K562 (cell line): ENCODE measurements around the gene TMEM61. TPM values are rescaled to one million over a fixed set of nuclear protein-coding genes. Genes with fewer than 3 reads are reported as not detected.

Experiments
- ATAC-seq: fragments of 200-7000 bp; cut with Tn5 transposase; 3 replicates; pipeline ENCODE4 v1.9.1; 2020; ENCODE audit warnings: moderate library complexity
- BruUV-seq: library from RNA; stranded (reverse); fragments of 400-500 nt; replicated peaks from 2 replicates; lab custom pipeline; 2021; lab: Mats Ljungman, UMichigan
- CTCF ChIA-PET: fragments of 300-600 bp; formaldehyde crosslinking; extraction: SDS; loops from one replicate; lab custom pipeline; 2021; ENCODE audit warnings: low intra/inter-chr PET ratio; lab: Yijun Ruan, JAX
- POLR2A ChIA-PET: fragments of 300-600, 350-650 bp; sonication (Branson Sonifier 250); formaldehyde crosslinking; extraction: SDS; loops from one replicate; lab custom pipeline; 2021; ENCODE audit warnings: antibody characterized with exemption, inconsistent platforms; lab: Yijun Ruan, JAX
- DNase-seq, 4 experiments: peaks; one replicate each; pipeline versions ENCODE4 v3.0.0 to v3.0.0-alpha.2; 2011 to 2018; ENCODE audit warnings: low spot score in 3 of 4, mixed read lengths in 3 of 4; ENCODE audit errors: extremely low read depth in 1 of 4
- FAIRE-seq: peaks from 2 replicates; lab custom pipeline; 2011; peaks lifted over from hg19 to GRCh38; lab: Jason Lieb, UNC
- H2AFZ ChIP-seq: 2 replicates; pipeline ENCODE4 v1.6.0; 2011; ENCODE audit warnings: low read depth, low read length, control low read depth, inconsistent platforms
- H3K27ac ChIP-seq: fragments of 200-600 bp; 3 replicates; pipeline ENCODE4 v1.8.0; 2011; ENCODE audit warnings: low read depth, mild to moderate bottlenecking, control low read depth, inconsistent platforms, low read length, moderate library complexity, mixed read lengths; ENCODE audit errors: extremely low read depth
- H3K27me3 ChIP-seq, 2 experiments: fragments of 300-600 bp in 1 of 2; 2 replicates in 1 of 2; 3 replicates in 1 of 2; pipeline versions ENCODE4 v1.6.0 to v1.8.0; 2011; ENCODE audit warnings: inconsistent platforms in 2 of 2, low read length in 2 of 2, mild to moderate bottlenecking in 1 of 2, mixed read lengths in 1 of 2, moderate library complexity in 1 of 2; ENCODE audit not compliant: control insufficient read depth in 2 of 2, insufficient read depth in 2 of 2
- H3K36me3 ChIP-seq: fragments of 300-600 bp; 3 replicates; pipeline ENCODE4 v1.8.0; 2011; ENCODE audit warnings: mild to moderate bottlenecking, low read length, inconsistent platforms; ENCODE audit not compliant: control insufficient read depth, insufficient read depth
- H3K4me1 ChIP-seq, 2 experiments: fragments of 200-600 bp in 1 of 2; replicated peaks in 1 of 2; 2 replicates in 1 of 2; 3 replicates in 1 of 2; pipeline versions ENCODE4 v1.5.1 to v1.8.0; 2011; ENCODE audit warnings: inconsistent platforms in 2 of 2, low read length in 2 of 2, mild to moderate bottlenecking in 1 of 2, mixed read lengths in 1 of 2, moderate library complexity in 1 of 2; ENCODE audit not compliant: control insufficient read depth in 2 of 2, insufficient read depth in 2 of 2
- H3K4me2 ChIP-seq: 2 replicates; pipeline ENCODE4 v1.6.1; 2011; ENCODE audit warnings: low read length, control low read depth, inconsistent platforms, mixed read lengths; ENCODE audit not compliant: insufficient read depth
- H3K4me3 ChIP-seq: fragments of 200-600 bp; sonication (generic), shearing (Covaris generic); 2 replicates; pipeline ENCODE4 v1.5.1; 2016; ENCODE audit warnings: control low read depth, inconsistent platforms
- H3K79me2 ChIP-seq: fragments of 200-600 bp; 3 replicates; pipeline ENCODE4 v1.8.0; 2011; ENCODE audit warnings: low read length, inconsistent platforms; ENCODE audit not compliant: control insufficient read depth, insufficient read depth
- H3K9ac ChIP-seq, 2 experiments: 2 replicates each; pipeline versions ENCODE4 v1.6.0 to v1.6.1; 2011; ENCODE audit warnings: low read depth in 2 of 2, low read length in 2 of 2, control low read depth in 1 of 2, inconsistent platforms in 1 of 2, mild to moderate bottlenecking in 1 of 2, mixed read lengths in 1 of 2; ENCODE audit not compliant: insufficient read depth in 1 of 2
- H3K9me1 ChIP-seq: one replicate; pipeline ENCODE4 v1.6.0; 2011; ENCODE audit warnings: inconsistent platforms, mild to moderate bottlenecking, low read length, moderate library complexity; ENCODE audit not compliant: control insufficient read depth, insufficient read depth
- H3K9me3 ChIP-seq: replicated peaks from 2 replicates; pipeline ENCODE4 v1.5.1; 2011; ENCODE audit warnings: low read depth, low read length, inconsistent platforms; ENCODE audit not compliant: control insufficient read depth, insufficient read depth
- H4K20me1 ChIP-seq: replicated peaks from 2 replicates; pipeline ENCODE4 v1.6.1; 2011; ENCODE audit warnings: low read length, inconsistent platforms, mixed read lengths; ENCODE audit not compliant: control insufficient read depth, insufficient read depth
- ATF7 ChIP-seq: fragments of 450-650 bp; IDR thresholded peaks from 2 replicates; pipeline ENCODE4 v1.7.1; 2014; ENCODE audit warnings: mild to moderate bottlenecking, moderate library complexity
- BDP1 ChIP-seq: IDR thresholded peaks from 3 replicates; pipeline ENCODE4 v1.6.1; 2011; ENCODE audit not compliant: insufficient read length, insufficient read depth
- CC2D1A ChIP-seq: fragments of 450-650 bp; IDR thresholded peaks from 2 replicates; pipeline ENCODE4 v1.6.1; 2017; ENCODE audit warnings: mild to moderate bottlenecking
- MTF1 ChIP-seq: fragments of 250-450 bp; sonication (Bioruptor Pico); IDR thresholded peaks from 2 replicates; pipeline ENCODE4 v1.9.0; 2021; ENCODE audit warnings: moderate library complexity, mild to moderate bottlenecking, inconsistent platforms, borderline replicate concordance
- NEUROD1 ChIP-seq: fragments of 150-350 bp; IDR thresholded peaks from 2 replicates; pipeline ENCODE4 v1.6.1; 2014; ENCODE audit warnings: borderline replicate concordance, low read length, low read depth; ENCODE audit not compliant: partially characterized antibody
- NUFIP1 ChIP-seq: fragments of 450-650 bp; IDR thresholded peaks from 2 replicates; pipeline ENCODE4 v1.6.1; 2018; ENCODE audit not compliant: partially characterized antibody
- RBM25 ChIP-seq: fragments of 200-400 bp; formaldehyde crosslinking; IDR thresholded peaks from 2 replicates; pipeline ENCODE4 v1.6.1; 2018; ENCODE audit warnings: low read length, low read depth, moderate library complexity; ENCODE audit not compliant: severe bottlenecking
- SREBF2 ChIP-seq: sonication (generic); formaldehyde crosslinking; IDR thresholded peaks from 2 replicates; pipeline ENCODE4 v1.4.0; 2020; ENCODE audit warnings: mild to moderate bottlenecking, missing genetic modification reagents
- ZNF354B ChIP-seq: fragments of 250-450 bp; sonication (Bioruptor Pico); IDR thresholded peaks from 2 replicates; pipeline ENCODE4 v1.4.0; 2020
- ZNF431 ChIP-seq: sonication (generic); formaldehyde crosslinking; IDR thresholded peaks from 2 replicates; pipeline ENCODE4 v1.8.0; 2022; ENCODE audit warnings: mild to moderate bottlenecking, missing genetic modification reagents
- ZNF79 ChIP-seq: fragments of 250-450 bp; sonication (Bioruptor Pico); IDR thresholded peaks from 2 replicates; pipeline ENCODE4 v1.4.0; 2020; ENCODE audit warnings: low read depth, mild to moderate bottlenecking, moderate library complexity
- WGBS: fragments of 100-300 bp; shearing (Covaris generic); methylation state at CpG from one replicate; pipeline ENCODE4 v1.1.6; 2016; ENCODE audit warnings: low coverage, mixed read lengths; ENCODE audit not compliant: insufficient coverage; ENCODE audit errors: missing lambda C conversion rate; 5-methylcytosine and 5-hydroxymethylcytosine counted together
- in situ Hi-C: fragments of 300-500 bp; cut with MboI; formaldehyde crosslinking; loops from 4 replicates; pipeline ENCODE4 v1.15.0; 2018; ENCODE audit warnings: inconsistent platforms, mixed read lengths
- intact Hi-C: fragments of 100-400 bp; cut with micrococcal nuclease; formaldehyde crosslinking; loops from 2 replicates; pipeline ENCODE4 v1.14.2; 2022
- polyA plus RNA-seq, 8 experiments: library from polyadenylated mRNA; depleted of rRNA in 4 of 8; stranded (reverse) in 5 of 8; unstranded in 3 of 8; fragments of >200 nt; fragmentation: Nextera tagmentation in 2 of 8; fragmentation: Illumina TruSeq in 1 of 8; extraction: Ambion mirVana in 2 of 8; extraction: Trizol in 1 of 8; gene quantifications; 2 replicates each; pipeline versions ENCODE4 v1.2.1 to v1.2.3, GENCODE V29; 2011 to 2014; ENCODE audit warnings: inconsistent platforms in 1 of 8, missing spikeins in 1 of 8
- total RNA-seq, 7 experiments: library from RNA; depleted of rRNA in 6 of 7; stranded (reverse); fragments of >200 nt in 6 of 7; fragmentation: Illumina TruSeq in 2 of 7; extraction: Trizol in 2 of 7; gene quantifications; 2 replicates each; pipeline versions ENCODE4 v1.2.1 to v1.2.3, GENCODE V29; 2011 to 2021; ENCODE audit warnings: low replicate concordance in 1 of 7
- TF ChIP-seq, protein P1 (sequence below): fragments of 200-800 bp; sonication (Bioruptor generic); IDR thresholded peaks from 2 replicates; pipeline ENCODE4 v1.6.1; 2017; ENCODE audit warnings: missing genetic modification characterization, missing compliant biosample characterization
- TF ChIP-seq, protein P2 (sequence below): fragments of 450-650 bp; IDR thresholded peaks from 2 replicates; pipeline ENCODE4 v1.7.1; 2018; ENCODE audit warnings: mild to moderate bottlenecking, low read depth; ENCODE audit not compliant: partially characterized antibody
- TF ChIP-seq, protein P3 (sequence below): sonication (generic); formaldehyde crosslinking; IDR thresholded peaks from 2 replicates; pipeline ENCODE4 v1.8.0; 2023; ENCODE audit warnings: mild to moderate bottlenecking, missing genetic modification reagents

The TMEM61 gene
- total and polyA plus RNA-seq, 9 of the 15 experiments (the other 6 are each of a cell fraction or from before 2014, with no cell fraction given) = not detected

DNA sequence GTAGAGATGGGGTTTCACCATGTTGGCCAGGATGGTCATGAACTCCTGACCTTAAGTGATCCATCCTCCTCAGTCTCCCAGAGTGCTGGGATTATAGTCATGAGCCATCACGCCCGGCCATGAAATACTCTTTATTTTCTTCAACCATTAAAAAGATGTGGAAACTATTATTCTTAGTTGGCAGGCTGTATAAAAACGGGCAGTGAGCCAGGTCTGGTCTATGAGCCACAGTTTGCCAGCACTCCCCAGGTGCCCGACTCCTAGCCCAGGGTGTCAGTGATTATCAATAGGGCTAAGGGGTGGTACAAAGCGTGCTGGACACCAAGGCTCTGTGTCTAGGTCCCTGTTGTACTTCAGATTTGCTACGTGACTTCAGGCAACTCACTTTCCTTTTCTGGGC, 3.7 kb upstream of the TMEM61 start:
- FAIRE-seq (no peak), ATAC-seq (no peak), DNase-seq (no peak)
- in situ Hi-C loops (no loop called here), intact Hi-C loops (no loop called here)
- Histone ChIP-seq H3K79me2 (no peaks in the 10 kb centered on the region), H4K20me1 (0 out of 2 replicates have a peak, but pooled peaks cover 5% of the 10 kb centered on the region), H3K27me3 (peaks cover 23 to 66% of the 10 kb centered on the region in 2 experiments), H3K27ac (no peak overlapping the region), H3K36me3 (no peaks in the 10 kb centered on the region), H3K4me2 (no peak overlapping the region), H3K9me1 (no peaks in the 10 kb centered on the region), H3K9ac (no peak overlapping the region), H3K4me3 (no peak overlapping the region), H2AFZ (no peak overlapping the region), H3K4me1 (peaks cover 0 to 10% of the 10 kb centered on the region in 2 experiments; a peak in 2 of 5 replicates), H3K9me3 (no peaks in the 10 kb centered on the region)
- WGBS = 0% methylated on average over 6 of the region's 6 CpGs
- ChIA-PET CTCF (no interaction called here), POLR2A (interaction anchor here (0.8 kb wide), 1 partner anchor 28 kb away, joined by 4 read pairs; no protein-coding TSS in a partner anchor)
- no TSS peak for BruUV-seq
- TF ChIP-seq NEUROD1 = no peak
- TF ChIP-seq BDP1 = no peak
- TF ChIP-seq NUFIP1 = no peak
- TF ChIP-seq, protein P1, sequence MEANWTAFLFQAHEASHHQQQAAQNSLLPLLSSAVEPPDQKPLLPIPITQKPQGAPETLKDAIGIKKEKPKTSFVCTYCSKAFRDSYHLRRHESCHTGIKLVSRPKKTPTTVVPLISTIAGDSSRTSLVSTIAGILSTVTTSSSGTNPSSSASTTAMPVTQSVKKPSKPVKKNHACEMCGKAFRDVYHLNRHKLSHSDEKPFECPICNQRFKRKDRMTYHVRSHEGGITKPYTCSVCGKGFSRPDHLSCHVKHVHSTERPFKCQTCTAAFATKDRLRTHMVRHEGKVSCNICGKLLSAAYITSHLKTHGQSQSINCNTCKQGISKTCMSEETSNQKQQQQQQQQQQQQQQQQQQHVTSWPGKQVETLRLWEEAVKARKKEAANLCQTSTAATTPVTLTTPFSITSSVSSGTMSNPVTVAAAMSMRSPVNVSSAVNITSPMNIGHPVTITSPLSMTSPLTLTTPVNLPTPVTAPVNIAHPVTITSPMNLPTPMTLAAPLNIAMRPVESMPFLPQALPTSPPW = no peak
- no peak for TF ChIP-seq ZNF431 (CRISPR knock-in tag)
- no peak for TF ChIP-seq ZNF79 (CRISPR knock-in tag)
- no peak for TF ChIP-seq MTF1 (CRISPR knock-in tag)
- no peak for TF ChIP-seq ATF7
- TF ChIP-seq, protein P2, sequence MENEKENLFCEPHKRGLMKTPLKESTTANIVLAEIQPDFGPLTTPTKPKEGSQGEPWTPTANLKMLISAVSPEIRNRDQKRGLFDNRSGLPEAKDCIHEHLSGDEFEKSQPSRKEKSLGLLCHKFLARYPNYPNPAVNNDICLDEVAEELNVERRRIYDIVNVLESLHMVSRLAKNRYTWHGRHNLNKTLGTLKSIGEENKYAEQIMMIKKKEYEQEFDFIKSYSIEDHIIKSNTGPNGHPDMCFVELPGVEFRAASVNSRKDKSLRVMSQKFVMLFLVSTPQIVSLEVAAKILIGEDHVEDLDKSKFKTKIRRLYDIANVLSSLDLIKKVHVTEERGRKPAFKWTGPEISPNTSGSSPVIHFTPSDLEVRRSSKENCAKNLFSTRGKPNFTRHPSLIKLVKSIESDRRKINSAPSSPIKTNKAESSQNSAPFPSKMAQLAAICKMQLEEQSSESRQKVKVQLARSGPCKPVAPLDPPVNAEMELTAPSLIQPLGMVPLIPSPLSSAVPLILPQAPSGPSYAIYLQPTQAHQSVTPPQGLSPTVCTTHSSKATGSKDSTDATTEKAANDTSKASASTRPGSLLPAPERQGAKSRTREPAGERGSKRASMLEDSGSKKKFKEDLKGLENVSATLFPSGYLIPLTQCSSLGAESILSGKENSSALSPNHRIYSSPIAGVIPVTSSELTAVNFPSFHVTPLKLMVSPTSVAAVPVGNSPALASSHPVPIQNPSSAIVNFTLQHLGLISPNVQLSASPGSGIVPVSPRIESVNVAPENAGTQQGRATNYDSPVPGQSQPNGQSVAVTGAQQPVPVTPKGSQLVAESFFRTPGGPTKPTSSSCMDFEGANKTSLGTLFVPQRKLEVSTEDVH = no peak
- no peak for TF ChIP-seq CC2D1A
- TF ChIP-seq ZNF354B (CRISPR knock-in tag) = no peak
- no peak for TF ChIP-seq RBM25
- TF ChIP-seq, protein P3, sequence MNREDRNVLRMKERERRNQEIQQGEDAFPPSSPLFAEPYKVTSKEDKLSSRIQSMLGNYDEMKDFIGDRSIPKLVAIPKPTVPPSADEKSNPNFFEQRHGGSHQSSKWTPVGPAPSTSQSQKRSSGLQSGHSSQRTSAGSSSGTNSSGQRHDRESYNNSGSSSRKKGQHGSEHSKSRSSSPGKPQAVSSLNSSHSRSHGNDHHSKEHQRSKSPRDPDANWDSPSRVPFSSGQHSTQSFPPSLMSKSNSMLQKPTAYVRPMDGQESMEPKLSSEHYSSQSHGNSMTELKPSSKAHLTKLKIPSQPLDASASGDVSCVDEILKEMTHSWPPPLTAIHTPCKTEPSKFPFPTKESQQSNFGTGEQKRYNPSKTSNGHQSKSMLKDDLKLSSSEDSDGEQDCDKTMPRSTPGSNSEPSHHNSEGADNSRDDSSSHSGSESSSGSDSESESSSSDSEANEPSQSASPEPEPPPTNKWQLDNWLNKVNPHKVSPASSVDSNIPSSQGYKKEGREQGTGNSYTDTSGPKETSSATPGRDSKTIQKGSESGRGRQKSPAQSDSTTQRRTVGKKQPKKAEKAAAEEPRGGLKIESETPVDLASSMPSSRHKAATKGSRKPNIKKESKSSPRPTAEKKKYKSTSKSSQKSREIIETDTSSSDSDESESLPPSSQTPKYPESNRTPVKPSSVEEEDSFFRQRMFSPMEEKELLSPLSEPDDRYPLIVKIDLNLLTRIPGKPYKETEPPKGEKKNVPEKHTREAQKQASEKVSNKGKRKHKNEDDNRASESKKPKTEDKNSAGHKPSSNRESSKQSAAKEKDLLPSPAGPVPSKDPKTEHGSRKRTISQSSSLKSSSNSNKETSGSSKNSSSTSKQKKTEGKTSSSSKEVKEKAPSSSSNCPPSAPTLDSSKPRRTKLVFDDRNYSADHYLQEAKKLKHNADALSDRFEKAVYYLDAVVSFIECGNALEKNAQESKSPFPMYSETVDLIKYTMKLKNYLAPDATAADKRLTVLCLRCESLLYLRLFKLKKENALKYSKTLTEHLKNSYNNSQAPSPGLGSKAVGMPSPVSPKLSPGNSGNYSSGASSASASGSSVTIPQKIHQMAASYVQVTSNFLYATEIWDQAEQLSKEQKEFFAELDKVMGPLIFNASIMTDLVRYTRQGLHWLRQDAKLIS = no peak
- TF ChIP-seq SREBF2 (CRISPR knock-in tag) = no peak
